Measurements from ENCODE around the gene NUP37.

NUP37 gene

DNA sequence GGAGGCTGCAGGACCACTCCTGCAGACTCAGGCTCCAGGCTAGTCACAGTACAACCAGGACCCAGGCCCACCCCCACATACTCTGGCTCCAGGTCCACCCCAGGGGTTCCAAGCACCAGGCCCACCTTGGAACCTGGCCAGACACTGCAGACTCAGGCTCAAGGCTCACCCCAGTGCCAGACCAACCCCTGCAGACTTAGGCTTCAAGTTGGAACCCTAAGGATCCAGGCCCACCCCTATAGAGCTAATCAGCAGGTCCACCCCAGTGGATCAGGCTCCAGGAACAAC, 66.9 kb downstream of the NUP37 start:
- no peaks in the 10 kb centered on the region for H3K27me3 ChIP-seq (ENCODE audit: insufficient read depth, low read length)
- no peaks in the 10 kb centered on the region for H3K9me3 ChIP-seq (ENCODE audit: insufficient read depth, low read depth, low read length)
- H3K36me3 ChIP-seq (ENCODE audit: insufficient read depth, low read length) = no peaks in the 10 kb centered on the region
- no peak overlapping the region for H3K9ac ChIP-seq (ENCODE audit: low read depth, low read length)
- H3K4me1 ChIP-seq (ENCODE audit: insufficient read depth, low read length) = no peaks in the 10 kb centered on the region
- no peak overlapping the region for H3K27ac ChIP-seq (ENCODE audit: low read depth, low read length)
- H3K4me3 ChIP-seq (ENCODE audit: low read length) = no peak overlapping the region

DNA sequence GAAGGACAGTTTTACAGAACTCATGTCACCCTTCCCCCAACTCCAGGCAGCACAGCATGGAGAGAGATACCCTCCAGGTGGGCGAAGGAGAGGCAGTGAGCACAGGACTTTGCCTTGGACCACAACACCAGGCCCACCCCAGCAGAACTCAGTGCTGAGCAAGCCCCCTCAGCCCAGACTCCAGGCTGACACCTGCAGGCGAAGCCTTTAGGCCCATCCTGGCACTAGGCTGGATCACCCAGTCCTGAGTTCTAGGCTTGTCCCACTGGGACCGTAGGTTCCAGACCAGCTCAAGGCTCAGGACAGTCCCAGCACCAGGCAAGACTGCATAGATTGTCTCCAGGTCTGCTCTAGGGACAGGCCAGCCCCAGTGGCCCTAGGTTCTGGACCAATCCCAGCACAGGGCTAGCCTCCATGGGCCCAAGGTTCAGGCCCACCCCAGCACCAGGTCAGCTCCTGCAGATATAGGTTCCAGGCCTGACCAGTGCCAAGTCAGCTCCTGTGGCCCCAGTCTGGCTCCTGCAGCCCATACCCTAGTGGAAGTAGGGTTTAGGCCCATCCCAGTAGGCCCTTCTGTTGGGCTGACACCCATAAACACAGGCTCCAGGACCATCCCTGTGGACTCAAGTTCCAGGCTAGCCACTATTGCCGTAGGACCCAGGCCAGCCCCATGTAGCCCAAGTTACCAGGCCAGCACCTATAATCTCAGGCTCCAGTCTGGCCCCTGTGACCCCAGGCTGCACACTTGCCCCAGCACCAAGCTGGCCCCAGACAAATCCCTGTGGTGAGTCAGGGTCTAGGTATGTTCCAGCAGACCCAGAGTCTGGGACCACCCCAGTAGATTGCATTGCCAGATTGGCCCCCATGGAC, 67.5 kb downstream of the NUP37 start:
- H3K27ac ChIP-seq (ENCODE audit: low read depth, low read length) = no peak overlapping the region
- no peaks in the 10 kb centered on the region for H3K36me3 ChIP-seq (ENCODE audit: insufficient read depth, low read length)
- no peaks in the 10 kb centered on the region for H3K27me3 ChIP-seq (ENCODE audit: insufficient read depth, low read length)
- H3K9me3 ChIP-seq (ENCODE audit: insufficient read depth, low read depth, low read length) = no peaks in the 10 kb centered on the region
- no peak overlapping the region for H3K4me3 ChIP-seq (ENCODE audit: low read length)
- H3K9ac ChIP-seq (ENCODE audit: low read depth, low read length) = no peak overlapping the region
- no peaks in the 10 kb centered on the region for H3K4me1 ChIP-seq (ENCODE audit: insufficient read depth, low read length)
- WGBS = 95% methylated on average over 4 of the region's 4 CpGs

GRCh38 chr12:102051431-102051965, 68.4 kb downstream of the NUP37 start:
- Histone ChIP-seq H3K9ac (ENCODE audit: low read depth, low read length) (no peak overlapping the region), H3K4me3 (ENCODE audit: low read length) (no peak overlapping the region), H3K36me3 (ENCODE audit: insufficient read depth, low read length) (no peaks in the 10 kb centered on the region), H3K9me3 (ENCODE audit: insufficient read depth, low read depth, low read length) (no peaks in the 10 kb centered on the region), H3K27ac (ENCODE audit: low read depth, low read length) (no peak overlapping the region), H3K4me1 (ENCODE audit: insufficient read depth, low read length) (no peaks in the 10 kb centered on the region), H3K27me3 (ENCODE audit: insufficient read depth, low read length) (no peaks in the 10 kb centered on the region)
- WGBS = no CpG with 5 or more reads among the region's 1 CpG

GRCh38 chr12:102050660-102051430, 69.1 kb downstream of the NUP37 start:
- Histone ChIP-seq H3K27me3 (ENCODE audit: insufficient read depth, low read length) (no peaks in the 10 kb centered on the region), H3K4me1 (ENCODE audit: insufficient read depth, low read length) (no peaks in the 10 kb centered on the region), H3K4me3 (ENCODE audit: low read length) (no peak overlapping the region), H3K27ac (ENCODE audit: low read depth, low read length) (no peak overlapping the region), H3K36me3 (ENCODE audit: insufficient read depth, low read length) (no peaks in the 10 kb centered on the region), H3K9ac (ENCODE audit: low read depth, low read length) (no peak overlapping the region), H3K9me3 (ENCODE audit: insufficient read depth, low read depth, low read length) (no peaks in the 10 kb centered on the region)
- WGBS = no CpG with 5 or more reads among the region's 1 CpG

DNA sequence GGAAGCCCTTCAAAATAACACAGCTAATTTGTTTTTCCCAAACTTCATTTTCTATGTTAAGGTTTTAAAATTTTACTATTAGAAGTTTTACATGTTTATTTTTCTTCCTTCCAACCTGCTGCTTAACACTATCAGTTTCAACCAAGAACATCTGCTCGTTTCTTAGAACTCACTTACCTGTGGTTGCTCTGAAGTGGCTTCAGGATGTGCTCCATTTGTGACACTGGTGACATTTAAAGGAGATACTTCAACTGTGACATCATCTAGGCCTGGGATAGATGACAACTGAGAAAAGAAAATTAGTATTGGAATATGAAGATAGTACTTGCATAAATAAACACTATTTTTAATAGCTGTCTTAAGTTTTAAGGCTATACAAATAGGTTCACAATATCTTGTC, 76.0 kb downstream of the NUP37 start:
- no peak overlapping the region for H3K27ac ChIP-seq (ENCODE audit: low read depth, low read length)
- no peaks in the 10 kb centered on the region for H3K9me3 ChIP-seq (ENCODE audit: insufficient read depth, low read depth, low read length)
- H3K9ac ChIP-seq (ENCODE audit: low read depth, low read length) = no peak overlapping the region
- whole genome bisulfite sequencing = 92% methylated on average over 1 of the region's 1 CpG
- peaks cover 4% of the 10 kb centered on the region; the same call in 1 of the 2 replicates for H3K36me3 ChIP-seq (ENCODE audit: insufficient read depth, low read length)
- H3K27me3 ChIP-seq (ENCODE audit: insufficient read depth, low read length) = no peaks in the 10 kb centered on the region
- no peak overlapping the region for H3K4me3 ChIP-seq (ENCODE audit: low read length)
- H3K4me1 ChIP-seq (ENCODE audit: insufficient read depth, low read length) = no peaks in the 10 kb centered on the region

GRCh38 chr12:102033991-102034745, 85.7 kb downstream of the NUP37 start:
- Histone ChIP-seq H3K9ac (ENCODE audit: low read depth, low read length) (no peak overlapping the region), H3K27ac (ENCODE audit: low read depth, low read length) (no peak overlapping the region), H3K4me1 (ENCODE audit: insufficient read depth, low read length) (no peaks in the 10 kb centered on the region), H3K9me3 (ENCODE audit: insufficient read depth, low read depth, low read length) (no peaks in the 10 kb centered on the region), H3K4me3 (ENCODE audit: low read length) (no peak overlapping the region), H3K36me3 (ENCODE audit: insufficient read depth, low read length) (no peaks in the 10 kb centered on the region), H3K27me3 (ENCODE audit: insufficient read depth, low read length) (no peaks in the 10 kb centered on the region)
- 100% methylated on average over 1 of the region's 3 CpGs for WGBS

DNA sequence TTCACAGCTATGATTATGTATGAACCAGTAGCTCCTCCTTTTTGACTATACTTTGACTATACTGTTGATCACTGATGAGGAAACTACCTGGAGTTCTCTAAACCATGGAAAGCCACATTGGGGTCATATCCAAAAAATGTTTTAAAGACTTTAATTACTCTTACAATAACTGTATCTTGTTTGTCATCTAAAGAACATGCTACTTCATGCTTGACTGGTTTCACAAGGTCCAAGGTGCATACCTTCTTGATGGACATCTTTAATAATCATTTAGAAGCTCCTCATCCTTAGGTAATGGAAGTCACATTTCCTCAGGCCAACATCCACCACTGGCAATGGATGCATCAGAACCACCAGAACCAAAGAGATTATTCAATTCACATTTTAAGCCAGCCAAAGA, 88.1 kb downstream of the NUP37 start:
- Histone ChIP-seq H3K4me1 (ENCODE audit: insufficient read depth, low read length) (no peaks in the 10 kb centered on the region), H3K36me3 (ENCODE audit: insufficient read depth, low read length) (no peaks in the 10 kb centered on the region), H3K9me3 (ENCODE audit: insufficient read depth, low read depth, low read length) (no peaks in the 10 kb centered on the region), H3K9ac (ENCODE audit: low read depth, low read length) (no peak overlapping the region), H3K27ac (ENCODE audit: low read depth, low read length) (no peak overlapping the region), H3K4me3 (ENCODE audit: low read length) (no peak overlapping the region), H3K27me3 (ENCODE audit: insufficient read depth, low read length) (no peaks in the 10 kb centered on the region)

DNA sequence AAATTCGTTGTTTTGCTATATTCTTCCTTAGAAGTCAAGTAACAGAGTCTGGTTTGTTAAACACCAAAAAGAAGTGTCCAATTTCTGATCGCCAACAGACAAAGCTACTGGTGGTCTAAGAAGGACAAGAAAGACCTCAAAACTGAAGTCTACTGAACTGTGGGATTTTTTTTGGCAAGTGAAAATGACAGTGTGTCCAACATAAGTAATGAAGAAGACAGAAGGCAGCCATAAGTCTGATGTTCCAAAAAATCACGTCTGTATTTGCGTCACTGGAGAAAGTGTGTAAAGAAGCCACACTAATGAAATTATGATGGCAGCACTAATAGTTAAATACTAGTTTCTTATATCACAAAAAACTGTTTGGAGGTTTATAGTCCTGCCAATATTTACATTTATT, 90.8 kb downstream of the NUP37 start:
- Histone ChIP-seq H3K4me1 (ENCODE audit: insufficient read depth, low read length) (no peaks in the 10 kb centered on the region), H3K27me3 (ENCODE audit: insufficient read depth, low read length) (no peaks in the 10 kb centered on the region), H3K36me3 (ENCODE audit: insufficient read depth, low read length) (no peaks in the 10 kb centered on the region), H3K9me3 (ENCODE audit: insufficient read depth, low read depth, low read length) (no peaks in the 10 kb centered on the region), H3K9ac (ENCODE audit: low read depth, low read length) (no peak overlapping the region), H3K27ac (ENCODE audit: low read depth, low read length) (no peak overlapping the region), H3K4me3 (ENCODE audit: low read length) (no peak overlapping the region)
- WGBS = 91% methylated on average over 4 of the region's 4 CpGs

DNA sequence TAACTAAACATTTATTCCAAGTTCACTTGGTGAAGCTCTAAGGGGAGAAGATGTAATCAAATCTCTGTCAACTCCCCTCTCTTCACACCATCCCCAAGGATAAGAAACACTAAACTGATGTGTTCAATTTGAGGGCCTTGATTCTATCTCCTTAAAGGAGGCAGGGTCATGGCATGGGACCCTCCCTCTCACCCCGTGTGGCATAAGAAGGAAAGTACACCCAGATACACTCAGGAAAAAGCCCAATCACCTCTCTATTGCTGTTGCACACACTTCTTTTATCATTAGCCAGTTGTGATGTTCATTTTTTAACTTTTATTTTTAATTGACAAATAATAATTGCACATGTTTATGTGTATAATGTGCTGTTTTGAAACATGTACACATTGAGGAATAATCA, 93.2 kb downstream of the NUP37 start:
- 82% methylated on average over 1 of the region's 1 CpG for WGBS
- Histone ChIP-seq H3K27ac (ENCODE audit: low read depth, low read length) (no peak overlapping the region), H3K9ac (ENCODE audit: low read depth, low read length) (no peak overlapping the region), H3K4me3 (ENCODE audit: low read length) (no peak overlapping the region), H3K4me1 (ENCODE audit: insufficient read depth, low read length) (no peaks in the 10 kb centered on the region), H3K9me3 (ENCODE audit: insufficient read depth, low read depth, low read length) (no peaks in the 10 kb centered on the region), H3K36me3 (ENCODE audit: insufficient read depth, low read length) (no peaks in the 10 kb centered on the region), H3K27me3 (ENCODE audit: insufficient read depth, low read length) (no peaks in the 10 kb centered on the region)

- no peaks in the 10 kb centered on the region for H3K36me3 ChIP-seq (ENCODE audit: insufficient read depth, low read length)
- no peak overlapping the region for H3K27ac ChIP-seq (ENCODE audit: low read depth, low read length)
- H3K9ac ChIP-seq (ENCODE audit: low read depth, low read length) = no peak overlapping the region
- no peak overlapping the region for H3K4me3 ChIP-seq (ENCODE audit: low read length)
- H3K4me1 ChIP-seq (ENCODE audit: insufficient read depth, low read length) = no peaks in the 10 kb centered on the region
- no peaks in the 10 kb centered on the region for H3K27me3 ChIP-seq (ENCODE audit: insufficient read depth, low read length)
- 92% methylated on average over 2 of the region's 2 CpGs for WGBS
- H3K9me3 ChIP-seq (ENCODE audit: insufficient read depth, low read depth, low read length) = no peaks in the 10 kb centered on the region
Measured at GRCh38 chr12:102024765-102025164, 95.1 kb downstream of the NUP37 start.

- Histone ChIP-seq H3K9ac (ENCODE audit: low read depth, low read length) (no peak overlapping the region), H3K36me3 (ENCODE audit: insufficient read depth, low read length) (no peaks in the 10 kb centered on the region), H3K4me3 (ENCODE audit: low read length) (no peak overlapping the region), H3K4me1 (ENCODE audit: insufficient read depth, low read length) (no peaks in the 10 kb centered on the region), H3K27me3 (ENCODE audit: insufficient read depth, low read length) (no peaks in the 10 kb centered on the region), H3K9me3 (ENCODE audit: insufficient read depth, low read depth, low read length) (no peaks in the 10 kb centered on the region), H3K27ac (ENCODE audit: low read depth, low read length) (no peak overlapping the region)
- WGBS = 99% methylated on average over 3 of the region's 3 CpGs
Measured at GRCh38 chr12:102023343-102023930, 96.5 kb downstream of the NUP37 start.

All from HUES64 (cell line).